ENCODE data around the gene ACBD7.
A peak's percentile ranks its signal among the peaks of the same experiment; 100 is the strongest.

ACBD7 gene

GRCh38 chr10:15088428-15089261 is at the start of gene ACBD7:
Gene ACBD7 (minus strand): TSS chr10:15088776. CDS start chr10:15088728, 48 bp downstream.
- peak; percentile 92 for DNase-seq

GRCh38 chr10:15137636-15138035 is 49.1 kb upstream of the ACBD7 start:
- DNase-seq, result no peak

GRCh38 chr10:15137036-15137359 is 48.4 kb upstream of the ACBD7 start:
- DNase-seq, result no peak

GRCh38 chr10:15136129-15137035 is 47.8 kb upstream of the ACBD7 start:
- no peak for DNase-seq

- DNase-seq, result no peak
These were observed 42.8 kb upstream of the ACBD7 start for GRCh38 chr10:15131330-15131729.

GRCh38 chr10:15124908-15125307 is 36.3 kb upstream of the ACBD7 start:
- DNase-seq, result no peak

GRCh38 chr10:15124190-15124589 is 35.6 kb upstream of the ACBD7 start:
- no peak for DNase-seq

GRCh38 chr10:15123749-15124184 is 35.2 kb upstream of the ACBD7 start:
- no peak for DNase-seq

GRCh38 chr10:15122477-15123030 is 34.0 kb upstream of the ACBD7 start:
- no peak for DNase-seq

GRCh38 chr10:15121707-15122106 is 33.1 kb upstream of the ACBD7 start:
- no peak for DNase-seq

GRCh38 chr10:15120523-15120922 is 31.9 kb upstream of the ACBD7 start:
- no peak for DNase-seq

- no peak for DNase-seq
These were observed 30.0 kb upstream of the ACBD7 start for GRCh38 chr10:15118615-15119014.

- DNase-seq, result no peak
These were observed 27.6 kb upstream of the ACBD7 start for GRCh38 chr10:15116225-15116624.

GRCh38 chr10:15113766-15114165 is 25.2 kb upstream of the ACBD7 start:
- no peak for DNase-seq

GRCh38 chr10:15112657-15113056 is 24.1 kb upstream of the ACBD7 start:
- no peak for DNase-seq

- peak; percentile 73 for DNase-seq
These were observed 17.9 kb upstream of the ACBD7 start for GRCh38 chr10:15106352-15107013.

- no peak for DNase-seq
These were observed 14.9 kb upstream of the ACBD7 start for GRCh38 chr10:15103513-15103912.

GRCh38 chr10:15099886-15100285 is 11.3 kb upstream of the ACBD7 start:
- no peak for DNase-seq

- peak; percentile 95 for DNase-seq
These were observed 8.6 kb upstream of the ACBD7 start, which contains the start of gene RPP38 for GRCh38 chr10:15097011-15097812. Gene RPP38 (plus strand): TSS chr10:15097355. CDS start chr10:15103315, 5,960 bp downstream.

GRCh38 chr10:15096661-15097010 is 8.1 kb upstream of the ACBD7 start:
- no peak for DNase-seq

- DNase-seq, result no peak
These were observed 4.4 kb upstream of the ACBD7 start for GRCh38 chr10:15092855-15093408.

- no peak for DNase-seq
These were observed 2.8 kb upstream of the ACBD7 start for GRCh38 chr10:15091418-15091817.

Measured in RPMI8226 (cell line).